AG09309 (cell line): ENCODE measurements around the gene COL11A2.

Source experiments
- DNase-seq: peaks from one replicate; pipeline ENCODE4 v3.0.0-alpha.2; 2010; ENCODE audit warnings: low read depth
- H3K4me3 ChIP-seq: 2 replicates; pipeline ENCODE4 v1.5.1; 2011; ENCODE audit warnings: mild to moderate bottlenecking, low read depth, low read length, moderate library complexity; ENCODE audit not compliant: control insufficient read depth
- TF ChIP-seq, protein P1 (sequence below): IDR thresholded peaks from 2 replicates; pipeline ENCODE4 v1.5.1; 2011; ENCODE audit warnings: mild to moderate bottlenecking, low read depth, low read length, inconsistent platforms; ENCODE audit not compliant: insufficient read depth, control insufficient read depth; ENCODE audit errors: missing control alignments

COL11A2 gene

DNA sequence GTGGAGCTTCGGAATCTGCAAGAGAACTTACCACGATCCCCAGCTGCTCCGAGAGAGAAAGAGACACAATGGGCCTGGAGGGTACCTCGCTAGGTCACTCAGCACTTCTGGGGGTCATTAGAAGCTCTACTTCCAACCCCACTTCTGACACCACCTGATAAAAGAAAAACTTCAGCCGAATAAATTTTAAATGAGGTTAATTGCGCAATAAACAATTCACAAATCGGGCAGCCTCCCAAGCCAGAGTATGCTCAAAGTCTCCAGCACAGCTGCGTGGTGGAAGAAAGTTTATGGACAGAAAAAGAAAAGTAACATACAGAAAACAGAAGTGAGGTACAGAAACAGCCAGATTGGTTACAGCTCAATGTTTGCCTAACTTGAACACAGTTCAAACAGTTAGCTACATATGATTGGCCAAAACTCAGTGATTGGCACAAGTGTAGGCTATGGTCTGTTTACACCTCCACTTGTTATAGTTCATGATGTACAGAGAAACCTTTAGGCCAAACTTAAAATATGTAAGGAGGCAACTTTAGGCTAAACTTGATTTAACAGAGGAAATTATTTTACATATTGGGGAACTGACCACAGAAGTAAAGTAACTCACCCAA is 52.6 kb downstream of the COL11A2 start:
- no peak overlapping the region for H3K4me3 ChIP-seq
- TF ChIP-seq, protein P1, sequence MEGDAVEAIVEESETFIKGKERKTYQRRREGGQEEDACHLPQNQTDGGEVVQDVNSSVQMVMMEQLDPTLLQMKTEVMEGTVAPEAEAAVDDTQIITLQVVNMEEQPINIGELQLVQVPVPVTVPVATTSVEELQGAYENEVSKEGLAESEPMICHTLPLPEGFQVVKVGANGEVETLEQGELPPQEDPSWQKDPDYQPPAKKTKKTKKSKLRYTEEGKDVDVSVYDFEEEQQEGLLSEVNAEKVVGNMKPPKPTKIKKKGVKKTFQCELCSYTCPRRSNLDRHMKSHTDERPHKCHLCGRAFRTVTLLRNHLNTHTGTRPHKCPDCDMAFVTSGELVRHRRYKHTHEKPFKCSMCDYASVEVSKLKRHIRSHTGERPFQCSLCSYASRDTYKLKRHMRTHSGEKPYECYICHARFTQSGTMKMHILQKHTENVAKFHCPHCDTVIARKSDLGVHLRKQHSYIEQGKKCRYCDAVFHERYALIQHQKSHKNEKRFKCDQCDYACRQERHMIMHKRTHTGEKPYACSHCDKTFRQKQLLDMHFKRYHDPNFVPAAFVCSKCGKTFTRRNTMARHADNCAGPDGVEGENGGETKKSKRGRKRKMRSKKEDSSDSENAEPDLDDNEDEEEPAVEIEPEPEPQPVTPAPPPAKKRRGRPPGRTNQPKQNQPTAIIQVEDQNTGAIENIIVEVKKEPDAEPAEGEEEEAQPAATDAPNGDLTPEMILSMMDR, result no peak
- DNase-seq, result no peak

DNA sequence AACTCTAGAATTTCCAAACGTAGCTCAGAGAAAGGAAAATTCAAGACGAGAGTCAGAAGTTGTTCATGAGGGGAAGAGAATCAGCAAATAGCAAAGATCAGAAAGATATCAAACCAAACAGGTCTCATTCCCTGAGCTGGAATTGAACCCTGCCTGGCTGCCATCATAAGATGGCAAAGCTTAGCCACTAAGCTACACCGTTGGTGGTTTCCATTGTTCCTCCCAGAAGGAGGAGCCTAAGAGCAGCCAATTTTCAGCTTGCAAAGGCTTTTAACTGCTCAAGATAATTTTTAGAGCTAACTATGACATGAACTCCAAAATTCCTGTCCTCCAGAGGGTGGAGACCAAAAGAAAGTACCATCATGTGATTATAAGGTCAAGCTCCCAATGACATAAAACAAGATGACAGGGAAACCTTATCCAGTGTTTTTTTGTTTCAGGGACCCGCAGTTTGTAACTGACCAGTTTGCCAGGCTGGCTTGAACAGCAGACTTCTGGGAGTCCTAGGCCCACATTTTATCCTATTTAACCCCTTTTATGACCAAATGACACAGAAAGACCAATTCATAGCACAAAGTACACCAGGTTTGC is 55.9 kb downstream of the COL11A2 start:
- TF ChIP-seq, protein P1, result no peak
- H3K4me3 ChIP-seq, result no peak overlapping the region
- no peak for DNase-seq

DNA sequence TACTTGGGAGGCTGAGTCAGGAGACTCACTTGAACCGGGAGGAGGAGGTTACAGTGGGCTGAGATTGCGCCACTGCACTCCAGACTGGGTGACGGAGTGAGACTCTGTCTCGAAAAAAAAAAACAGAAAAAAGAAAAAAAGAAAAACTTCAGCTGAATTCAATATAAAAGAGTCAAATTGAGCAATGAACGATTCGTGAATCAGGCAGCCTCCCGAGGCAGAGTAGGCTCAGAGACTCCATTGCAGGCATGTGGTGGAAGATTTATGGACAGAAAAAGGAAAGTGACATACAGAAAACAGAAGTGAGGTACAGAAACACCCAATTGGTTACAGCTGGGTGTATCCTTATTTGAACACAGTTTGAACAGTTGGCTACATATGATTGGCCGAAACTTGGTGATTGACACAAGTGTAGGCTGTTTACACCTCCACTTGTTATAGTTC is 60.2 kb downstream of the COL11A2 start:
- no peak overlapping the region for H3K4me3 ChIP-seq
- DNase-seq, result no peak
- TF ChIP-seq, protein P1, result no peak

DNA sequence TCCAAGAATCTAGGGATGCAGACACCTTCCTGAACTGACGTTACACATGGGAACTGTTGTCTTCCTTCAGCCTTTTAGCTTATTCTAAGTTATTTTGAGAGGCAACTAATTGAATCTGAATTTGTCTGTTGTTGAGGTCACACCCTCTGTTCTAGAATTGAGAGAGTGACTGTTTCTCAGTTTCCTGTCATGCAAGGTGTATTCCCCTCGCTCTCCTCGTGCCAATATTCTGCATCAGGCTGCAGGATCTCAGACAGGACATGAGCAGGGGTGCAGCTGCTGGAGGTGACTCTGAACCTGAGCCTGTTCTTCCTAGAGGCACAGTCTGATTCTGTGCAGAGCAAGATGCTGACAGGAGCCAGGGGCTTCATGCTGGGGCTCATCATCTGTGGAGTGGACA is 63.9 kb downstream of the COL11A2 start:
- no peak overlapping the region for H3K4me3 ChIP-seq
- DNase-seq, result no peak
- TF ChIP-seq, protein P1, result no peak

DNA sequence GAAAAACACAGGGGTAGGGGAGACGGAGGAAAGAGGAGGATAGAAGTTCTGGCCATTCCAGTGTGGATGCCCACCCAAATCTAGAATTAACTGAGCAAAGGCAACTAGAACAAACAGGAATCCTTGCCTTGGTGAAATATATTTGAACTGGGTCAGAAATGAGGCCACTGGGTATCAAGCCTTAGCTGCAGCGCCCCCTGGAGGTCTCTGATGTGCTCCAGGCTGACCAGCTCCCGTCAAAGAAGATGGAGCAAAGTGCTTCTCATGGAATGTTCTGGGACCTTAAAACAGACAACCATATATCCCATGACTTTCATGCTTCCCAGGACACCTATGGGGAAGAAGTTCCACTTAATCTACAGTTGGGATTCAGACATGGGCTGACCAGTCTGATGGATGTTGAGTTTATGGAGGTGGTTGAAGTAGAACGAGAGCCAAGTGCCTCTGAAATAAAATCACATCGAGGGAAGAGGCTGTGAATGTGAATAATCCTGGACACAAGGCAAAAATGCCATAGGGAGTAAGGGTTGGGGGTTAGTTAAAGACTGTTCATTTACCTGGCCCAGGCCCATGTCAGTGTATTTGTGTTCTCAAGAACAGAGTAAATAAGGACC is 66.1 kb downstream of the COL11A2 start:
- no peak for DNase-seq
- TF ChIP-seq, protein P1, result peak; percentile 79
- H3K4me3 ChIP-seq, result no peak overlapping the region

DNA sequence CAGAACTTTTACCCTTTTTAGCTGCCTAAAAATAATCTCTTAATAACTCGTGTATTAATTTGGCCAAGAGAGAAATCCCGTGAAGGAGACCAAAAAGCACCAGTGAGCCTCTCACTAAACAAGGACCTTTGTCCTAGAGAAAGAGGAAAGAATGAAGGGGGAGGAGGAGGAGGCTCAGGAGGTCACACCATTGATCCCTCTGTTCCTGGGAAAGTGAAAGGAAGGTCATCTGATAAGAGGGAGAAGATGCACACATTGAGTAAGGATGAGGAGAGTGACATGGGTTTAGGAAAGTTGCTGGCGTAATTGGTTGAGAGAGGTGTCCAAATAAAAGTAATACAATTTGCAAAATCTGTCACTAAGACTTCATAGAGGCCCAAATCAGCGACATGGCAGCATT is 67.3 kb downstream of the COL11A2 start:
- DNase-seq, result no peak
- TF ChIP-seq, protein P1, result no peak
- no peak overlapping the region for H3K4me3 ChIP-seq
